Right atrium auricular region (tissue), 2 donors: ENCODE data around the gene CDKN1A. TPM values are rescaled to one million over a fixed set of nuclear protein-coding genes. Genes with fewer than 3 reads are reported as not detected.

Source experiments
- DNase-seq: peaks from one replicate; pipeline ENCODE4 v3.0.0-alpha.2; 2019; ENCODE audit warnings: low spot score
- H3K27ac ChIP-seq, 2 donors: fragments of 200-600 bp; sonication (generic); 1 replicate in 1 of 2; 2 replicates in 1 of 2; pipeline ENCODE4 v1.5.1; 2016 to 2019
- H3K27me3 ChIP-seq, 2 donors: fragments of 200-600 bp; sonication (generic); one replicate each; pipeline versions ENCODE4 v1.5.1 to v1.6.0; 2017 to 2019
- H3K36me3 ChIP-seq: fragments of 200-600 bp; sonication (generic); one replicate; pipeline ENCODE4 v1.5.1; 2016
- H3K4me1 ChIP-seq, 2 donors: fragments of 200-600 bp; sonication (generic); one replicate each; pipeline versions ENCODE4 v1.5.1 to v1.6.0; 2017 to 2019
- H3K4me3 ChIP-seq, 2 donors: fragments of 200-600 bp; sonication (generic); 1 replicate in 1 of 2; 2 replicates in 1 of 2; pipeline ENCODE4 v1.5.1; 2017 to 2019; ENCODE audit warnings: mild to moderate bottlenecking in 1 of 2, moderate library complexity in 1 of 2
- H3K9me3 ChIP-seq, 2 donors: fragments of 200-600 bp; sonication (generic); one replicate each; pipeline ENCODE4 v1.5.1; 2019
- CTCF ChIP-seq, 2 donors: fragments of 200-600 bp; sonication (generic); IDR thresholded peaks; one replicate each; pipeline ENCODE4 v1.5.1; 2019; ENCODE audit warnings: antibody characterized with exemption in 2 of 2
- total RNA-seq, 2 donors: library from RNA; depleted of rRNA; stranded (reverse); fragments of >200 nt; gene quantifications; one replicate each; pipeline ENCODE4 v1.1.0, GENCODE V29; 2016

CDKN1A gene
- total RNA-seq, 2 donors from 2014 or later, result 63.8 to 128 TPM

- peaks cover 0 to 10% of the 10 kb centered on the region in 2 donors for H3K4me1 ChIP-seq
- H3K27ac ChIP-seq, result no peak within 1 kb of the TSS
- H3K4me3 ChIP-seq, result no peak within 1 kb of the TSS
- TF ChIP-seq CTCF (IDR thresholded peaks at IDR 0.05), result no peak
- H3K9me3 ChIP-seq, result no peaks in the 10 kb centered on the region
- no peak for DNase-seq
- H3K27me3 ChIP-seq, result no peaks in the 10 kb centered on the region
- H3K36me3 ChIP-seq, result no peaks in the 10 kb centered on the region
These were observed 19.0 kb downstream of the CDKN1A start, which contains the start of gene RAB44 for GRCh38 chr6:36697481-36697903. Gene RAB44 (plus strand): TSS chr6:36697826. CDS start chr6:36704236, 6,410 bp downstream.

- no peak for DNase-seq
- Histone ChIP-seq H3K4me3 (no peak overlapping the region), H3K27me3 (no peaks in the 10 kb centered on the region), H3K9me3 (no peaks in the 10 kb centered on the region), H3K27ac (no peak overlapping the region), H3K36me3 (no peaks in the 10 kb centered on the region), H3K4me1 (peaks cover 0 to 3% of the 10 kb centered on the region in 2 donors)
- TF ChIP-seq CTCF (IDR thresholded peaks at IDR 0.05), result no peak
These were observed 19.7 kb downstream of the CDKN1A start for GRCh38 chr6:36698196-36698595.

- DNase-seq, result no peak
- Histone ChIP-seq H3K4me1 (no peaks in the 10 kb centered on the region), H3K4me3 (no peak overlapping the region), H3K9me3 (no peaks in the 10 kb centered on the region), H3K27ac (no peak overlapping the region), H3K36me3 (no peaks in the 10 kb centered on the region), H3K27me3 (no peaks in the 10 kb centered on the region)
- no peak for TF ChIP-seq CTCF (IDR thresholded peaks at IDR 0.05)
These were observed 20.4 kb downstream of the CDKN1A start for GRCh38 chr6:36698871-36699271.

GRCh38 chr6:36699348-36699747 is 20.8 kb downstream of the CDKN1A start:
- TF ChIP-seq CTCF (IDR thresholded peaks at IDR 0.05), result no peak
- no peak overlapping the region for H3K27ac ChIP-seq
- H3K36me3 ChIP-seq, result no peaks in the 10 kb centered on the region
- H3K27me3 ChIP-seq, result no peaks in the 10 kb centered on the region
- no peaks in the 10 kb centered on the region for H3K9me3 ChIP-seq
- no peak for DNase-seq
- H3K4me1 ChIP-seq, result no peaks in the 10 kb centered on the region
- no peak overlapping the region for H3K4me3 ChIP-seq

GRCh38 chr6:36700071-36700812 is 21.7 kb downstream of the CDKN1A start:
- H3K27me3 ChIP-seq, result no peaks in the 10 kb centered on the region
- H3K27ac ChIP-seq, result no peak overlapping the region
- H3K36me3 ChIP-seq, result no peaks in the 10 kb centered on the region
- H3K4me1 ChIP-seq, result no peaks in the 10 kb centered on the region
- no peak overlapping the region for H3K4me3 ChIP-seq
- no peaks in the 10 kb centered on the region for H3K9me3 ChIP-seq
- DNase-seq, result no peak
- no peak for TF ChIP-seq CTCF (IDR thresholded peaks at IDR 0.05)

- Histone ChIP-seq H3K4me3 (no peak overlapping the region), H3K36me3 (no peaks in the 10 kb centered on the region), H3K27ac (no peak overlapping the region), H3K9me3 (no peaks in the 10 kb centered on the region), H3K4me1 (no peaks in the 10 kb centered on the region), H3K27me3 (no peaks in the 10 kb centered on the region)
- TF ChIP-seq CTCF (IDR thresholded peaks at IDR 0.05), result no peak
- no peak for DNase-seq
These were observed 22.3 kb downstream of the CDKN1A start for GRCh38 chr6:36700831-36701230.
